Epithelial cell of proximal tubule (primary cell): ENCODE data around the gene PER3. TPM values are rescaled to one million over a fixed set of nuclear protein-coding genes. Genes with fewer than 3 reads are reported as not detected.

Experiments
- DNase-seq: peaks from one replicate; pipeline ENCODE4 v3.0.0-alpha.2; 2011; ENCODE audit warnings: low read depth
- H3K4me3 ChIP-seq: 2 replicates; pipeline ENCODE4 v1.5.1; 2011; ENCODE audit warnings: low read depth, mild to moderate bottlenecking, low read length
- total RNA-seq: library from RNA; depleted of rRNA; stranded (reverse); fragments of >200 nt; gene quantifications from 2 replicates; pipeline ENCODE4 v1.2.3, GENCODE V29; 2015
- TF ChIP-seq, protein P1 (sequence below): conservative IDR thresholded peaks from 2 replicates; pipeline ENCODE4 v1.5.1; 2012; ENCODE audit warnings: low read depth, mild to moderate bottlenecking, low read length

Gene PER3
- total RNA-seq, 1 donor from 2014 or later: 2.5 TPM

DNA sequence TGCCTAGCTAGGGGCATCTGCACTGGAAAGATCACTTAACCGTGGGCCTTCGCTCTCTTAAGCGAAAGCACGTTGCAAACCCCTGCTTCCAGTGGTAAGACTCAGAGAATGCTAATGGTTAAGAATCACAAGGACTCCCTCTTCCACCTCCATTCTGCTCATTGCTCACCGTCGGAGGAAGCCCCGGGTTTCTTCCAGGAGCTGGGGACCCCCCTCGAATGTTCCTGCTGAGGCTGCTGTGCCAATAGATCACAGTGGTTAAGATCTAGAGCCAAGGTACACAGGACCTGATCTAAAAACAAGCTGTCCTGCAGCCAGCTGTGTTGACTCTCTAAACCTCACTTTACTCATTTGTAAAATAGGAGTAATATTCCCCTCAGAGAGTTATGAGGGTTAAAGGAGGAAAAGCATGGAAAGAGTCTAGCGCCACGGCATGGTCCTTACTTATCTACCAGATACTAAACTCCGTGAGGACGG, 12.2 kb upstream of the PER3 start:
- H3K4me3 ChIP-seq: peak overlapping the region; percentile 93
- DNase-seq: no peak
- TF ChIP-seq, protein P1, sequence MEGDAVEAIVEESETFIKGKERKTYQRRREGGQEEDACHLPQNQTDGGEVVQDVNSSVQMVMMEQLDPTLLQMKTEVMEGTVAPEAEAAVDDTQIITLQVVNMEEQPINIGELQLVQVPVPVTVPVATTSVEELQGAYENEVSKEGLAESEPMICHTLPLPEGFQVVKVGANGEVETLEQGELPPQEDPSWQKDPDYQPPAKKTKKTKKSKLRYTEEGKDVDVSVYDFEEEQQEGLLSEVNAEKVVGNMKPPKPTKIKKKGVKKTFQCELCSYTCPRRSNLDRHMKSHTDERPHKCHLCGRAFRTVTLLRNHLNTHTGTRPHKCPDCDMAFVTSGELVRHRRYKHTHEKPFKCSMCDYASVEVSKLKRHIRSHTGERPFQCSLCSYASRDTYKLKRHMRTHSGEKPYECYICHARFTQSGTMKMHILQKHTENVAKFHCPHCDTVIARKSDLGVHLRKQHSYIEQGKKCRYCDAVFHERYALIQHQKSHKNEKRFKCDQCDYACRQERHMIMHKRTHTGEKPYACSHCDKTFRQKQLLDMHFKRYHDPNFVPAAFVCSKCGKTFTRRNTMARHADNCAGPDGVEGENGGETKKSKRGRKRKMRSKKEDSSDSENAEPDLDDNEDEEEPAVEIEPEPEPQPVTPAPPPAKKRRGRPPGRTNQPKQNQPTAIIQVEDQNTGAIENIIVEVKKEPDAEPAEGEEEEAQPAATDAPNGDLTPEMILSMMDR: no peak

DNA sequence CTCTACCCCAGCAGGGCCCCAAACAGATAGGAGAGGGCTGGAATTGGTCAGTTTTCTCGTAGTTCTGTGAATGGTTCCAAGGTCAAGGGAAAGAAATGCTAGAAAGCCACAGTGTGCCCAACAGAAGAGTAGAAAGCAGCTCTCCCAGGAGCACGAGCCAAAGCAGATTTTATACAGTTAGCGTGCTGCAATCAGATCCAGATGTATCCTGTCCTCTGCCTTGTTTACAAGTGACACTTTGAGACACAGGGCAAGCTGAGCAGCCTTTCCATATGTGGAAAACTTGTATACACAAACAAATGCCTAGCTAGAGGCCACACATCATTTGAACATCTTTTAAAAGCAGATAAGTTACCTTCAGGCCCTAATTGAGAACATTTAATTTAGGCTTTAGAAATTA, 6.5 kb upstream of the PER3 start:
- no peak overlapping the region for H3K4me3 ChIP-seq
- TF ChIP-seq, protein P1: no peak
- no peak for DNase-seq

DNA sequence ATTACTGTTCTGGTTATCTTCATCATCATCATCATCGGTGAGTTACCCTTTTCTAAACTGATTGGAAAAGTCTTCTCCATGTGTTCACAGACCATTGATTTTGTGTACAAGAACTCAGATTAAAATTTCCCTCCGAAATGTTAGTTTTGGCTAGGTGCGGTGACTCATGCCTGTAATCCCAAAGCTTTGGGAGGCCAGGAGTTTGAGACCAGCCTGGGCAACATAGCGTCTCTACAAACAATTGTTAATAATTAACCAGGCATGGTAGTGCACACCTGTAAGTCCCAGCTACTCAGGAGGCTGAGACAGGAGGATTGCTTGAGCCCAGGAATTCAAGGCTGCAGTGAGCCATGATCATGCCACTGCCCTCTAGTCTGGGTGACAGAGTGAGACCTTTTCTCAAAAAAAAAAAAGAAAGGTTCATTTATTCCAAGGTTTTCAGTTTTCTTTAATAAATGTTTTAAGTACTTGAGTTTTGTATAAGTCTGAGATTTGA, 5.9 kb upstream of the PER3 start:
- no peak overlapping the region for H3K4me3 ChIP-seq
- no peak for DNase-seq
- TF ChIP-seq, protein P1: no peak

DNA sequence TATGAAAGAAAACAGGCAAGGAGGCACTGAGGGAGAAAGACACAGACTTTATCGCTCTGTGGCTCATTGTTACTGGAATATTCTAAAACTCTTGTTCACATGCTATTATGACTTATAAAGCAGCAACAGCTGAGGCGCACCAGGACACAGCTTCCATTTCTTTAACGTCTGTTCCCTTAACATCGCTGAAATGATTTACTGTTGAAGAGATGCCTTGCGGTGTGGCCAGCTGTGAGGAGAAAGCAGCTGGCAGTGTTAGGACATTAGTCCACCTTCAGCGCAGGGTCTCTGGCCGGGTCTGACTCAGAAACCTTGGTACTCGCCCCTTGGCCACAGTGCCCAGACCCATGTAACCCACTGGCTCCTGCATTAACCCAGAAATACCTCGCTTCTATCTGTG, 3.1 kb upstream of the PER3 start:
- H3K4me3 ChIP-seq: no peak overlapping the region
- TF ChIP-seq, protein P1: no peak
- no peak for DNase-seq

DNA sequence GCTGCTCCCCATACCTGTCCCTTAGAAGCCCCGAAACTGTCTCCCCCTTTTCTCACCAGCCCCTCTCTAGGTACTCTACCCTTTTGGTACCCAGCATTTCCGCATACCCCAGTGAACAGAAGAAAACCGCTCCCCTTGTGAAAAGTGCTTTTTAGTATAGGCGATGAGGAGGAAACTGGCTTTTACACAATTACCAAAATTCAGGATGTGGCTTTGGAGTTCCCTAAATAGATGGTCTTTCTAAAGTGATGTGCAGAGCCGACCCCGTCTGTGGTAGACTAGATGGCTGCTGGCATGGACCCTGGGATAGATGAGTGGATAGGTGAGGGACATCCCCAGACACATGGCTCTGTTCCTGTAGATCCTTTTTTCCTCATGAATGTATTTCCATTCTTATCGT, 2.6 kb upstream of the PER3 start:
- TF ChIP-seq, protein P1: no peak
- DNase-seq: no peak
- H3K4me3 ChIP-seq: no peak overlapping the region

DNA sequence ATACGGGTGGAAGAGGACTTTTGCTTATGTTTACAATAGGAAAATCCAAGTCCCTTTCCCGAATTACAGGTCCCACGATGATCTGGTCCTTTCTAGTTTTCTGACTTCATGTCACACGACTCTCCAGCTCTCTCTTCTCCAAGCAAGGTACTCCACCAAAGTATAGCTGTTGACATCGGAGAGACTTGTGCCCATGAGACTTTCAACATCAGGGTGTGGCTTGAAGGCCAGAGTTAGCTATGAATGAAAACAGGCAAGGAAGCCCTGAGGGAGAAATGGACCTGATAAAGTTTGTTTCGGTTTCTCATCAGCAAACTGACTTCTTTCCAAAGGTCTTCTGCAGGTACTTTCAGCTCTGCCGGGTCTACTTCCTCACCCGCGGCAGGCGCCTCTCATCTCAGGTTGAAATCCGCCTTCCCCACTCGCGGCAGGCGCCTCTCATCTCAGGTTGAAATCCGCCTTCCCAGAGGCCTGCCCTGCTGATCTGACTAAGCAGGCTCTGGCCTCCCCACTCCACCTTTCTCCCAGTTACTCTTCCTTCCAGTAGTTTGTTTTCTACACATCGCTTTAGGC, 2.1 kb upstream of the PER3 start:
- no peak for DNase-seq
- H3K4me3 ChIP-seq: no peak overlapping the region
- TF ChIP-seq, protein P1: no peak

DNA sequence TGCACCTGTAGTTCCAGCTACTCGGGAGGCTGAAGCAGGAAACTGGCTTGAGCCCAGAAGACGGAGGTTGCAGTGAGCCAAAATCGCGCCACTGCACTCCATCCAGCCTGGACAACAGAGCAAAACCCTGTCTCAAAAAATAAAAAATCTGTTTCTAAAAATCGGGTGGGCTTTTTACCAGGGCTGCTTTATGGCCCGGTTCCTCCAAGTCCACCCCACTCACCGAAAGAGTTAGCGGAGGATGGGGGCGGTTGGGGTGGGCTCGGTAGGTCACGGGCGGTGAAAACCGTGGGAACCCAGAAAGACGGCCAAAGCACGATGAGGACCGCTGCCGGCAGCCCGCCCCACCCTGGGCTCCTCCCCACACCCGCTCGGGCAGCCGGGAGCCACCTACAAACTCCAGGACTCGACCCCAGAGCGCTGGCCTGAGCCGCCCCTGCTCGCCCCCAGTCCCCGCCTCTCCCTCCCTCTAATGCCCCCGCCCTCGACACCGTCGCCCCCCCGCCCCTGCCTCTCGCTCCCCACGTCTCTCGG, 846 bp upstream of the PER3 start:
- no peak for DNase-seq

More for the DNA sequence above, 846 bp upstream of the PER3 start:
- H3K4me3 ChIP-seq: peak overlapping the region; percentile 64
- TF ChIP-seq, protein P1: no peak
